SK-N-SH treated with all-trans-retinoic acid at 6 μM for 48 hours (cell line): ENCODE results near the gene NDUFA8.

Experiments
- BACH2 ChIP-seq: fragments of 250-450 bp; sonication (Bioruptor Pico); IDR thresholded peaks from 2 replicates; pipeline ENCODE4 v1.9.0; 2021; ENCODE audit warnings: mild to moderate bottlenecking, borderline replicate concordance
- GLIS3 ChIP-seq: fragments of 250-450 bp; sonication (Bioruptor Pico); IDR thresholded peaks from 2 replicates; pipeline ENCODE4 v1.5.0; 2020; ENCODE audit warnings: mild to moderate bottlenecking, moderate library complexity
- SNAI2 ChIP-seq: fragments of 250-450 bp; sonication (Bioruptor Pico); IDR thresholded peaks from 2 replicates; pipeline ENCODE4 v1.5.0; 2020; ENCODE audit warnings: mild to moderate bottlenecking, moderate library complexity
- ZFP30 ChIP-seq: fragments of 450-650 bp; formaldehyde crosslinking; IDR thresholded peaks from 2 replicates; pipeline ENCODE4 v1.5.0; 2022; ENCODE audit warnings: mild to moderate bottlenecking, moderate library complexity
- TF ChIP-seq, protein P1 (sequence below): fragments of 250-450 bp; sonication (Bioruptor Pico); IDR thresholded peaks from 2 replicates; pipeline ENCODE4 v1.5.1; 2020; ENCODE audit warnings: low read depth, mild to moderate bottlenecking, moderate library complexity

DNA sequence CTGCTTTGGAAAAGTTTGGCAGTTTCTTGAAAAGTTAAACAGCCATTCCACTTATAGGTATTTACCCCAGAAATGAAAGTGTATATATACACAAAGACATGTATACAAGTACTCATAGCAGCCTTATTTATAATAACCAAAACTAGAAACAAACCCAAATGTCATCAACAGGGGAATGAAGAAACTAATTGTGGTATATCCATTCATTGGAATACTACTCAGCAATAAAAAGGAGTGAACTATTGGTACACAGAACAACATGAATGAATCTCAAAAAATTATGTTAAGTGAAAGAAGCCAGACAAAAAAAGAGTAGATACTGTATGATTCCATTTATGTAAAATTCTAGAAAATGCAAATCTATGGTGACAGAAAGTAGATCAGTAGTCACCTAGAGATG, 2.8 kb upstream of the NDUFA8 start:
- TF ChIP-seq ZFP30 (CRISPR knock-in tag) = no peak
- no peak for TF ChIP-seq SNAI2
- TF ChIP-seq BACH2 (CRISPR knock-in tag) = no peak
- TF ChIP-seq, protein P1, sequence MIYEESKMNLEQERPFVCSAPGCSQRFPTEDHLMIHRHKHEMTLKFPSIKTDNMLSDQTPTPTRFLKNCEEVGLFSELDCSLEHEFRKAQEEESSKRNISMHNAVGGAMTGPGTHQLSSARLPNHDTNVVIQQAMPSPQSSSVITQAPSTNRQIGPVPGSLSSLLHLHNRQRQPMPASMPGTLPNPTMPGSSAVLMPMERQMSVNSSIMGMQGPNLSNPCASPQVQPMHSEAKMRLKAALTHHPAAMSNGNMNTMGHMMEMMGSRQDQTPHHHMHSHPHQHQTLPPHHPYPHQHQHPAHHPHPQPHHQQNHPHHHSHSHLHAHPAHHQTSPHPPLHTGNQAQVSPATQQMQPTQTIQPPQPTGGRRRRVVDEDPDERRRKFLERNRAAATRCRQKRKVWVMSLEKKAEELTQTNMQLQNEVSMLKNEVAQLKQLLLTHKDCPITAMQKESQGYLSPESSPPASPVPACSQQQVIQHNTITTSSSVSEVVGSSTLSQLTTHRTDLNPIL (CRISPR knock-in tag) = no peak
- no peak for TF ChIP-seq GLIS3 (CRISPR knock-in tag)
